H1 (cell line): ENCODE measurements around the gene PDK4. TPM values are rescaled to one million over a fixed set of nuclear protein-coding genes. Genes with fewer than 3 reads are reported as not detected.

Experiments
- CTCF ChIA-PET: fragments of 300-600 bp; sonication (Branson Sonifier 250); formaldehyde crosslinking; loops from one replicate; lab custom pipeline; 2021; ENCODE audit not compliant: partially characterized antibody; lab: Charles Lee
- POLR2A ChIA-PET: fragments of 300-600 bp; sonication (Branson Sonifier 250); formaldehyde crosslinking; loops from one replicate; lab custom pipeline; 2021; ENCODE audit warnings: inconsistent platforms; ENCODE audit not compliant: partially characterized antibody; lab: Charles Lee
- DNase-seq, 2 experiments: peaks; one replicate each; pipeline versions ENCODE4 v3.0.0 to v3.0.0-alpha.2; 2010 to 2022; ENCODE audit warnings: low spot score in 2 of 2, low read depth in 1 of 2, mixed read lengths in 1 of 2
- FAIRE-seq: peaks from 2 replicates; lab custom pipeline; 2011; peaks lifted over from hg19 to GRCh38; lab: Jason Lieb, UNC
- H2AFZ ChIP-seq: 2 replicates; pipeline ENCODE4 v1.8.1; 2012; ENCODE audit warnings: low read length, inconsistent platforms
- H2AK5ac ChIP-seq: 2 replicates; pipeline ENCODE4 v1.6.1; 2013; ENCODE audit warnings: low read depth, low read length
- H2BK120ac ChIP-seq: replicated peaks from 2 replicates; pipeline ENCODE3; 2013; ENCODE audit warnings: low read depth, low read length, inconsistent platforms
- H2BK12ac ChIP-seq: 2 replicates; pipeline ENCODE4 v1.6.1; 2013; ENCODE audit warnings: low read depth, low read length
- H2BK15ac ChIP-seq: 2 replicates; pipeline ENCODE4 v1.6.1; 2013; ENCODE audit warnings: low read length
- H2BK20ac ChIP-seq: 2 replicates; pipeline ENCODE4 v1.6.1; 2013; ENCODE audit warnings: low read length
- H2BK5ac ChIP-seq: 2 replicates; pipeline ENCODE4 v1.6.1; 2013; ENCODE audit warnings: low read depth, low read length
- H3K14ac ChIP-seq: 2 replicates; pipeline ENCODE4 v1.6.1; 2013; ENCODE audit warnings: inconsistent platforms; ENCODE audit not compliant: insufficient read length
- H3K18ac ChIP-seq: 2 replicates; pipeline ENCODE4 v1.6.1; 2013; ENCODE audit warnings: low read length; ENCODE audit errors: extremely low read depth
- H3K23ac ChIP-seq: 2 replicates; pipeline ENCODE4 v1.6.1; 2013; ENCODE audit warnings: inconsistent platforms; ENCODE audit not compliant: insufficient read length
- H3K23me2 ChIP-seq: 2 replicates; pipeline ENCODE4 v1.6.1; 2013; ENCODE audit warnings: low read depth, low read length
- H3K27ac ChIP-seq: 2 replicates; pipeline ENCODE4 v1.6.1; 2011; ENCODE audit warnings: low read depth, low read length, inconsistent platforms
- H3K27me3 ChIP-seq, 4 experiments: replicated peaks in 1 of 4; 1 replicate in 1 of 4; 2 replicates in 3 of 4; pipeline versions ENCODE4 v1.6.1 to v1.8.1; 2011 to 2013; ENCODE audit warnings: low read length in 3 of 4, mild to moderate bottlenecking in 3 of 4, inconsistent platforms in 2 of 4, mixed read lengths in 2 of 4, moderate library complexity in 1 of 4; ENCODE audit not compliant: control insufficient read depth in 3 of 4, insufficient read depth in 3 of 4; ENCODE audit errors: extremely low read depth in 1 of 4
- H3K36me3 ChIP-seq, 4 experiments: 2 replicates each; pipeline versions ENCODE4 v1.6.1 to v1.8.1; 2011 to 2013; ENCODE audit warnings: mild to moderate bottlenecking in 4 of 4, low read length in 3 of 4, moderate library complexity in 2 of 4, control low read depth in 1 of 4, inconsistent platforms in 1 of 4; ENCODE audit not compliant: insufficient read depth in 4 of 4, control insufficient read depth in 2 of 4
- H3K4ac ChIP-seq: replicated peaks from 2 replicates; pipeline ENCODE3; 2013; ENCODE audit warnings: low read length, low read depth, mixed read lengths, inconsistent platforms; ENCODE audit not compliant: insufficient read length
- H3K4me1 ChIP-seq, 4 experiments: replicated peaks in 1 of 4; 1 replicate in 1 of 4; 2 replicates in 3 of 4; pipeline versions ENCODE4 v1.6.1 to v1.8.1; 2011 to 2013; ENCODE audit warnings: low read length in 3 of 4, inconsistent platforms in 2 of 4, mixed read lengths in 1 of 4; ENCODE audit not compliant: insufficient read depth in 4 of 4, control insufficient read depth in 3 of 4
- H3K4me2 ChIP-seq, 2 experiments: 2 replicates each; pipeline versions ENCODE4 v1.6.1 to v1.8.1; 2011 to 2013; ENCODE audit warnings: low read depth in 2 of 2, low read length in 2 of 2, control low read depth in 1 of 2, inconsistent platforms in 1 of 2, mild to moderate bottlenecking in 1 of 2; ENCODE audit not compliant: insufficient read depth in 1 of 2
- H3K4me3 ChIP-seq, 4 experiments: fragments of 200-600, 300-600 bp in 1 of 4; sonication (generic), shearing (Covaris generic), sonication (Bioruptor Twin) in 1 of 4; 2 replicates each; pipeline versions ENCODE4 v1.5.1 to v1.8.1; 2011 to 2016; ENCODE audit warnings: low read length in 4 of 4, low read depth in 3 of 4, control low read depth in 2 of 4, inconsistent platforms in 2 of 4, mild to moderate bottlenecking in 2 of 4, mixed read lengths in 1 of 4, moderate library complexity in 1 of 4; ENCODE audit not compliant: insufficient read depth in 2 of 4; ENCODE audit errors: extremely low read depth in 1 of 4
- H3K56ac ChIP-seq: replicated peaks from 2 replicates; pipeline ENCODE3; 2013; ENCODE audit warnings: low read depth, mild to moderate bottlenecking, mixed read lengths, low read length, inconsistent platforms; ENCODE audit not compliant: insufficient read length
- H3K79me1 ChIP-seq: 2 replicates; pipeline ENCODE4 v1.6.1; 2013; ENCODE audit warnings: low read depth, low read length, control low read depth
- H3K79me2 ChIP-seq, 2 experiments: 2 replicates each; pipeline versions ENCODE4 v1.6.1 to v1.8.1; 2012 to 2013; ENCODE audit warnings: low read length in 2 of 2, mild to moderate bottlenecking in 2 of 2, inconsistent platforms in 1 of 2; ENCODE audit not compliant: insufficient read depth in 2 of 2, control insufficient read depth in 1 of 2
- H3K9ac ChIP-seq, 4 experiments: replicated peaks in 1 of 4; 1 replicate in 1 of 4; 2 replicates in 3 of 4; pipeline versions ENCODE4 v1.6.1 to v1.8.1; 2011 to 2013; ENCODE audit warnings: low read depth in 3 of 4, low read length in 3 of 4, control low read depth in 2 of 4, mild to moderate bottlenecking in 2 of 4, moderate library complexity in 2 of 4, inconsistent platforms in 1 of 4; ENCODE audit errors: extremely low read depth in 1 of 4
- H3K9me3 ChIP-seq, 2 experiments: 2 replicates each; pipeline versions ENCODE4 v1.6.1 to v1.8.1; 2012 to 2013; ENCODE audit warnings: mild to moderate bottlenecking in 2 of 2, moderate library complexity in 2 of 2, control low read depth in 1 of 2, inconsistent platforms in 1 of 2, low read depth in 1 of 2, low read length in 1 of 2, mixed read lengths in 1 of 2; ENCODE audit not compliant: insufficient read depth in 2 of 2
- H4K20me1 ChIP-seq, 2 experiments: replicated peaks in 1 of 2; 2 replicates each; pipeline versions ENCODE3 to v1.8.1; 2011 to 2013; ENCODE audit warnings: inconsistent platforms in 2 of 2, low read length in 2 of 2, mild to moderate bottlenecking in 1 of 2; ENCODE audit not compliant: insufficient read depth in 2 of 2, control insufficient read depth in 1 of 2
- H4K5ac ChIP-seq: 2 replicates; pipeline ENCODE4 v1.6.1; 2013; ENCODE audit warnings: low read length, low read depth, mixed read lengths, inconsistent platforms; ENCODE audit not compliant: insufficient read length
- H4K8ac ChIP-seq: 2 replicates; pipeline ENCODE4 v1.8.0; 2013; ENCODE audit warnings: mild to moderate bottlenecking, moderate library complexity, low read length, inconsistent platforms; ENCODE audit not compliant: insufficient read depth; ENCODE audit errors: extremely low read depth
- H4K91ac ChIP-seq: replicated peaks from 2 replicates; pipeline ENCODE3; 2013; ENCODE audit warnings: low read length, mixed read lengths, inconsistent platforms; ENCODE audit not compliant: insufficient read length
- POLR2A ChIP-seq, 2 experiments: IDR thresholded peaks; 1 replicate in 1 of 2; 2 replicates in 1 of 2; pipeline ENCODE4 v1.6.1; 2011; ENCODE audit warnings: low read depth in 2 of 2, low read length in 2 of 2, mild to moderate bottlenecking in 2 of 2; ENCODE audit errors: control extremely low read depth in 1 of 2
- SP2 ChIP-seq: IDR thresholded peaks from 2 replicates; pipeline ENCODE4 v1.6.1; 2012; ENCODE audit warnings: mild to moderate bottlenecking, low read length, inconsistent platforms
- WGBS, 2 experiments: shearing (Covaris generic) in 1 of 2; methylation state at CpG; one replicate each; pipeline versions ENCODE4 v1.1.6 to v1.1.7; 2013 to 2015; ENCODE audit warnings: low lambda C conversion rate in 2 of 2, mixed read lengths in 2 of 2, inconsistent platforms in 1 of 2, low coverage in 1 of 2, missing lambda C conversion rate in 1 of 2; ENCODE audit not compliant: insufficient replicate concordance in 2 of 2, insufficient coverage in 1 of 2, insufficient read length in 1 of 2; ENCODE audit errors: extremely low coverage in 1 of 2, missing lambda C conversion rate in 1 of 2; 5-methylcytosine and 5-hydroxymethylcytosine counted together
- polyA plus RNA-seq, 7 experiments: library from polyadenylated mRNA; depleted of rRNA in 3 of 7; stranded (reverse) in 5 of 7; unstranded in 2 of 7; fragments of >200 nt in 5 of 7; fragments of 200-250 nt in 2 of 7; gene quantifications; 1 replicate in 5 of 7; 2 replicates in 1 of 7; 4 replicates in 1 of 7; pipeline versions ENCODE4 v1.2.1 to v1.2.3, GENCODE V29; 2011 to 2013; ENCODE audit warnings: missing spikeins in 2 of 7, mixed read lengths in 2 of 7
- total RNA-seq: library from RNA; stranded (reverse); fragmentation: NEBNext Ultra II Directional; extraction: Animal tissue kit (Norgen Biotek cat#: 25700); gene quantifications from 2 replicates; pipeline ENCODE4 v1.2.1, GENCODE V29; 2021

PDK4 gene
- total and polyA plus RNA-seq, 2 of the 8 experiments (the other 6 are each of a cell fraction or from before 2014, with no cell fraction given), result 0.26 TPM; not detected in 1

DNA sequence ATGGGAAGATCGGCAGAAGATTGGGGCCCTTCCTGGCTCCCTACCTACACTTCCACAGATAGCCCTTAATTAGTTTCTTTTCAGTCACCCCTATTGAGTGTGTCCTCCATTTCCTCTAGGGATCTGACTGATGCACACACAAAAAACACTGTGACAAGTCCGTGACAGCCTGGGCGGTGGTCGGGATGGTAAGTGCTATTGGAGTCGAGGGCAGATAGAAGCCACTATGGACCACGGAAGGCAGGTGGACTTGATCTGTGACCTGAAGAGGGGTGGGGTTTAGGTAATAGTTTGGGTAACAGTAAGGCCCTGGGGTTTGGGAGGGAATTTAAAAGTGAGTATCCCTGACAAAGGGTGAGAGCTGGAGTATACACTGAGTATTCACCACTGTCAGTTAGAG, 53.0 kb downstream of the PDK4 start:
- Histone ChIP-seq H3K27ac (no peak overlapping the region), H3K23me2 (no peaks in the 10 kb centered on the region), H2BK15ac (no peak overlapping the region), H3K4me1 (no peaks in the 10 kb centered on the region), H3K14ac (no peak overlapping the region), H3K9me3 (no peaks in the 10 kb centered on the region), H2AK5ac (no peak overlapping the region), H2AFZ (no peak overlapping the region), H2BK20ac (no peak overlapping the region), H3K79me2 (no peaks in the 10 kb centered on the region), H4K8ac (no peak overlapping the region), H3K36me3 (no peaks in the 10 kb centered on the region), H2BK120ac (no peak overlapping the region), H3K79me1 (no peaks in the 10 kb centered on the region), H3K18ac (no peak overlapping the region), H4K91ac (no peak overlapping the region), H3K4me3 (no peak overlapping the region), H3K4me2 (no peak overlapping the region), H3K27me3 (no peaks in the 10 kb centered on the region), H3K23ac (no peak overlapping the region), H3K56ac (no peak overlapping the region), H3K4ac (no peak overlapping the region), H2BK5ac (no peak overlapping the region), H2BK12ac (no peak overlapping the region), H3K9ac (no peak overlapping the region), H4K5ac (no peak overlapping the region), H4K20me1 (no peaks in the 10 kb centered on the region)
- 95% methylated on average over 6 of the region's 6 CpGs; no CpG with 5 or more reads in 1 of the 2 experiments for WGBS, 2 experiments
- no peak for TF ChIP-seq SP2
- TF ChIP-seq POLR2A (IDR thresholded peaks at IDR 0.05; ENCODE audit: control extremely low read depth in 1 of 2, low read depth in 2 of 2, low read length in 2 of 2), result no peak
- CTCF ChIA-PET, result interaction anchor here (1.1 to 15.7 kb wide), 7 partner anchors 8 to 322 kb away, joined by 3 to 187 read pairs (median 8); no protein-coding TSS in a partner anchor
- FAIRE-seq (no peak), DNase-seq (no peak)
- POLR2A ChIA-PET, result interaction anchor here (0.6 kb wide), 1 partner anchor 31 kb away, joined by 3 read pairs; no protein-coding TSS in a partner anchor
